Neutrophil (primary cell): ENCODE results near the gene TADA2A.

ENCODE experiments used
- H3K27ac ChIP-seq: fragments of 200-600 bp; sonication (generic); 2 replicates; pipeline ENCODE4 v1.5.1; 2016; ENCODE audit warnings: mild to moderate bottlenecking, moderate library complexity
- H3K27me3 ChIP-seq: fragments of 200-600 bp; sonication (generic); 2 replicates; pipeline ENCODE4 v1.6.0; 2016; ENCODE audit warnings: mild to moderate bottlenecking
- H3K36me3 ChIP-seq: fragments of 200-600 bp; sonication (generic); 2 replicates; pipeline ENCODE4 v1.5.1; 2017
- H3K4me1 ChIP-seq, 2 experiments: fragments of 200-600 bp in 1 of 2; sonication (generic) in 1 of 2; 1 replicate in 1 of 2; 2 replicates in 1 of 2; pipeline versions ENCODE4 v1.5.1 to v1.6.1; 2013 to 2016; ENCODE audit warnings: low read depth in 1 of 2, low read length in 1 of 2, mild to moderate bottlenecking in 1 of 2, moderate library complexity in 1 of 2; ENCODE audit not compliant: control insufficient read depth in 1 of 2, insufficient read depth in 1 of 2
- H3K4me3 ChIP-seq, 2 experiments: fragments of 200-600 bp in 1 of 2; sonication (generic) in 1 of 2; 1 replicate in 1 of 2; 2 replicates in 1 of 2; pipeline ENCODE4 v1.5.1; 2013 to 2016; ENCODE audit warnings: low read depth in 1 of 2, low read length in 1 of 2, mild to moderate bottlenecking in 1 of 2, moderate library complexity in 1 of 2
- H3K9me3 ChIP-seq: fragments of 200-600 bp; sonication (generic); 2 replicates; pipeline ENCODE4 v1.5.1; 2016
- CTCF ChIP-seq: fragments of 200-600 bp; sonication (generic); IDR thresholded peaks from 2 replicates; pipeline ENCODE4 v1.5.1; 2016; ENCODE audit warnings: antibody characterized with exemption

The TADA2A gene

GRCh38 chr17:37382056-37382455, 24.6 kb upstream of the TADA2A start:
- Histone ChIP-seq H3K9me3 (no peaks in the 10 kb centered on the region), H3K36me3 (no peaks in the 10 kb centered on the region), H3K4me3 (no peak overlapping the region), H3K4me1 (no peaks in the 10 kb centered on the region), H3K27me3 (no peaks in the 10 kb centered on the region), H3K27ac (no peak overlapping the region)
- no peak for TF ChIP-seq CTCF

GRCh38 chr17:37384560-37385149, 22.0 kb upstream of the TADA2A start:
- no peak for TF ChIP-seq CTCF
- Histone ChIP-seq H3K27ac (no peak overlapping the region), H3K27me3 (no peaks in the 10 kb centered on the region), H3K4me1 (no peaks in the 10 kb centered on the region), H3K9me3 (no peaks in the 10 kb centered on the region), H3K4me3 (no peak overlapping the region), H3K36me3 (no peaks in the 10 kb centered on the region)

GRCh38 chr17:37385474-37385990, 21.2 kb upstream of the TADA2A start:
- Histone ChIP-seq H3K27ac (no peak overlapping the region), H3K27me3 (no peaks in the 10 kb centered on the region), H3K4me3 (no peak overlapping the region), H3K4me1 (no peaks in the 10 kb centered on the region), H3K36me3 (no peaks in the 10 kb centered on the region), H3K9me3 (no peaks in the 10 kb centered on the region)
- TF ChIP-seq CTCF = no peak

GRCh38 chr17:37386462-37386861, 20.2 kb upstream of the TADA2A start:
- Histone ChIP-seq H3K27me3 (no peaks in the 10 kb centered on the region), H3K36me3 (no peaks in the 10 kb centered on the region), H3K4me3 (no peak overlapping the region), H3K4me1 (no peaks in the 10 kb centered on the region), H3K27ac (no peak overlapping the region), H3K9me3 (no peaks in the 10 kb centered on the region)
- TF ChIP-seq CTCF = no peak

GRCh38 chr17:37388266-37388665, 18.4 kb upstream of the TADA2A start:
- Histone ChIP-seq H3K27ac (no peak overlapping the region), H3K4me3 (no peak overlapping the region), H3K4me1 (no peaks in the 10 kb centered on the region), H3K27me3 (no peaks in the 10 kb centered on the region), H3K9me3 (no peaks in the 10 kb centered on the region), H3K36me3 (no peaks in the 10 kb centered on the region)
- TF ChIP-seq CTCF = no peak

- H3K36me3 ChIP-seq = no peaks in the 10 kb centered on the region
- no peaks in the 10 kb centered on the region for H3K27me3 ChIP-seq
- H3K27ac ChIP-seq = no peak overlapping the region
- no peaks in the 10 kb centered on the region for H3K9me3 ChIP-seq
- TF ChIP-seq CTCF = no peak
- H3K4me1 ChIP-seq = no peaks in the 10 kb centered on the region
- no peak overlapping the region for H3K4me3 ChIP-seq
These were observed 17.5 kb upstream of the TADA2A start for GRCh38 chr17:37389160-37389559.
